ENCODE measurements around the gene NEB.

DNA sequence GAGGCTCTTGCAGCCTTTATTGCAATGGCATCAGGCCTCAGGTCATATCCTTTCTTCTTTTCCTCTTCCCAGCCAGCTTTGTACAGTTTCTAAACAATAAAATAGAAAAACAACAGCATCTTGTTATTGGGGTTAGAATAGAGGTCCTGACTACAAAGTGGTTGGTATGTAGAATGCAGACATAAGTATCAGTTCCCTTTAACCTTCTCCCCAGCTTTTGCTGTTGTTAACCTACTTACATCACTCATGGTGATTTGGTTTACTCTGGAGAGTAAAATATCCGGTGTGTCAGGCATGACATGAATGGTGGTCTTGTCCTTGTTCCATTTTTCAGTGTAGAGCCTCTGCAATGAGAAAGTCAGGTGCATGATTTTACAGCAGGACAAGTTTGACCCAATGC, 69.8 kb downstream of the NEB start:
- TF ChIP-seq CTCF (IDR thresholded peaks at IDR 0.05) = no peak
- no peak for TF ChIP-seq POLR2A (IDR thresholded peaks at IDR 0.05)
